OCI-LY1 (cell line): Measurements from ENCODE around the gene ZNF778.

Experiments used
- H2AFZ ChIP-seq: fragments of 200-600 bp; sonication (generic), shearing (Covaris generic); 2 replicates; pipeline ENCODE4 v1.6.0; 2014; ENCODE audit warnings: antibody characterized with exemption, mild to moderate bottlenecking, low read length
- H3F3A ChIP-seq: fragments of 200-600 bp; sonication (generic), shearing (Covaris generic); 2 replicates; pipeline ENCODE4 v1.6.0; 2014; ENCODE audit warnings: mild to moderate bottlenecking, antibody characterized with exemption, low read length, moderate library complexity; ENCODE audit not compliant: insufficient read depth
- H3K27ac ChIP-seq: fragments of 200-600 bp; sonication (generic); 2 replicates; pipeline ENCODE4 v1.5.1; 2014; ENCODE audit warnings: low read length, mixed run types, mild to moderate bottlenecking, low read depth; ENCODE audit not compliant: poor library complexity, severe bottlenecking
- H3K27me3 ChIP-seq: fragments of 200-600 bp; sonication (generic); 2 replicates; pipeline ENCODE4 v1.6.0; 2014; ENCODE audit warnings: antibody characterized with exemption, mild to moderate bottlenecking, low read length, moderate library complexity; ENCODE audit not compliant: insufficient read depth
- H3K36me3 ChIP-seq: fragments of 200-600 bp; sonication (generic); 2 replicates; pipeline ENCODE4 v1.6.1; 2014; ENCODE audit warnings: mild to moderate bottlenecking, antibody characterized with exemption, low read length, moderate library complexity, mixed read lengths; ENCODE audit not compliant: insufficient read depth
- H3K4me1 ChIP-seq: fragments of 200-600 bp; sonication (generic); 2 replicates; pipeline ENCODE4 v1.5.1; 2014; ENCODE audit warnings: mild to moderate bottlenecking, low read length, moderate library complexity; ENCODE audit not compliant: insufficient read depth, severe bottlenecking
- H3K4me2 ChIP-seq: fragments of 200-600 bp; sonication (generic), shearing (Covaris generic); 2 replicates; pipeline ENCODE4 v1.6.1; 2014; ENCODE audit warnings: low read length
- H3K4me3 ChIP-seq: fragments of 200-600 bp; sonication (generic); 2 replicates; pipeline ENCODE4 v1.5.1; 2014; ENCODE audit warnings: low read length, low read depth, mild to moderate bottlenecking, mixed read lengths; ENCODE audit not compliant: poor library complexity, severe bottlenecking
- H3K79me2 ChIP-seq: fragments of 200-600 bp; shearing (Covaris generic); 2 replicates; pipeline ENCODE4 v1.6.1; 2016; ENCODE audit warnings: mixed run types, low read length, mixed read lengths; ENCODE audit not compliant: insufficient read depth
- H3K9ac ChIP-seq: fragments of 200-600 bp; sonication (generic), shearing (Covaris generic); 2 replicates; pipeline ENCODE4 v1.6.1; 2014; ENCODE audit warnings: mild to moderate bottlenecking, low read length, mixed read lengths
- H3K9me2 ChIP-seq: fragments of 200-600 bp; sonication (generic), shearing (Covaris generic); 2 replicates; pipeline ENCODE4 v1.6.1; 2014; ENCODE audit warnings: low read depth, mild to moderate bottlenecking, low read length, mixed read lengths
- H3K9me3 ChIP-seq: fragments of 200-600 bp; shearing (Covaris generic); 2 replicates; pipeline ENCODE4 v1.6.1; 2014; ENCODE audit warnings: low read length, mixed read lengths
- H4K20me1 ChIP-seq: fragments of 200-600 bp; sonication (generic), shearing (Covaris generic); 2 replicates; pipeline ENCODE4 v1.6.0; 2016; ENCODE audit warnings: mild to moderate bottlenecking, low read length; ENCODE audit not compliant: insufficient read depth
- CTCF ChIP-seq: fragments of 200-600 bp; sonication (generic), shearing (Covaris generic); IDR thresholded peaks from 2 replicates; pipeline ENCODE4 v1.5.1; 2017; ENCODE audit warnings: mild to moderate bottlenecking, antibody characterized with exemption, low read length, moderate library complexity, mixed read lengths
- EZH2 ChIP-seq: fragments of 200-600 bp; sonication (generic), shearing (Covaris generic); IDR thresholded peaks from 2 replicates; pipeline ENCODE4 v1.8.0; 2017; ENCODE audit warnings: borderline replicate concordance, mixed run types, mild to moderate bottlenecking, antibody characterized with exemption, low read length, moderate library complexity, mixed read lengths

Gene ZNF778

GRCh38 chr16:89174877-89175276, 42.6 kb upstream of the ZNF778 start:
- Histone ChIP-seq H3K9me3 (no peaks in the 10 kb centered on the region), H3K36me3 (no peaks in the 10 kb centered on the region), H3K4me2 (no peak overlapping the region), H3K9me2 (no peaks in the 10 kb centered on the region), H4K20me1 (no peaks in the 10 kb centered on the region), H2AFZ (no peak overlapping the region), H3K27me3 (peaks cover 2% of the 10 kb centered on the region; the same call in 1 of the 2 replicates), H3K27ac (no peak overlapping the region), H3K79me2 (no peaks in the 10 kb centered on the region), H3F3A (no peaks in the 10 kb centered on the region), H3K4me1 (peaks cover 15% of the 10 kb centered on the region), H3K9ac (no peak overlapping the region), H3K4me3 (no peak overlapping the region)
- TF ChIP-seq EZH2 (no peak), CTCF (no peak)

- TF ChIP-seq CTCF (no peak), EZH2 (no peak)
- Histone ChIP-seq H3K9ac (no peak overlapping the region), H3K27ac (no peak overlapping the region), H3K9me2 (no peaks in the 10 kb centered on the region), H3K4me2 (no peak overlapping the region), H4K20me1 (no peaks in the 10 kb centered on the region), H3K36me3 (no peaks in the 10 kb centered on the region), H3K4me1 (peaks cover 10% of the 10 kb centered on the region), H3K79me2 (no peaks in the 10 kb centered on the region), H2AFZ (no peak overlapping the region), H3K4me3 (no peak overlapping the region), H3K27me3 (no peaks in the 10 kb centered on the region; the same call in 1 of the 2 replicates), H3K9me3 (no peaks in the 10 kb centered on the region), H3F3A (no peaks in the 10 kb centered on the region)
These were observed 42.0 kb upstream of the ZNF778 start for GRCh38 chr16:89175280-89176146.

DNA sequence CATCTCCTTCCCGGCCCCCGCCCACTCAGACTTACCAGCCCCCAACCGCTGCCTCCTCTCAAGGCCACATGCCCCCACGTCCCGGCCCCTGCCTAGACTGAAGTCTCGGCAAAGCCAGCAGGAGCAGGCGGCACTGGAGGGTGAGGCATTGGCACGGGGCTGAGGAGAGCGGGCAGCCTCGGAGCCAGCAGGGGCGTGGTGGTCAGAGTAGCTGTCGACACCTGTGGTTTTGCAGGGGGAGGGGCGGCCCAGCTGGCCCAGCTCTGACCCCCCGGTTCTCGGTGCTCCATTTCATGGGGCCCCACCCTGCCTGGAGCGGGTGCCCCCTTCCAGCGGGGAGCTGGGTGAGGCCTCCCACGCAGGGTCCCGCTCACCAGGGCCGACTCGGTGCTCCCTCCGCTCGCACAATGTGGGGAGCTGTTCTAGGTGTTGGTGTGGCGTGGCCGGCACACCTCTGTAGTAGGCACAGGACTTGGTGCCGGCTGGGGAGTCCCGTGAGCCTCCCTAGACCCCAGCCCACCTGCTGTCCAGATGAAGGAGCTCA, 41.3 kb upstream of the ZNF778 start:
- H3K27me3 ChIP-seq: no peaks in the 10 kb centered on the region; the same call in 1 of the 2 replicates
- peaks cover 4% of the 10 kb centered on the region for H3K4me1 ChIP-seq
- no peaks in the 10 kb centered on the region for H3F3A ChIP-seq
- H3K36me3 ChIP-seq: no peaks in the 10 kb centered on the region
- no peak overlapping the region for H3K4me3 ChIP-seq
- H3K9ac ChIP-seq: no peak overlapping the region
- no peaks in the 10 kb centered on the region for H3K79me2 ChIP-seq
- H4K20me1 ChIP-seq: no peaks in the 10 kb centered on the region
- H2AFZ ChIP-seq: no peak overlapping the region
- H3K9me2 ChIP-seq: no peaks in the 10 kb centered on the region
- TF ChIP-seq EZH2 (no peak), CTCF (no peak)
- no peaks in the 10 kb centered on the region for H3K9me3 ChIP-seq
- H3K27ac ChIP-seq: no peak overlapping the region
- no peak overlapping the region for H3K4me2 ChIP-seq
